GM04503 (cell line): ENCODE data around the gene OGFOD3.
"Not testable (repeated sequence)": the region's sequence is repeated elsewhere in the genome, so short reads cannot be mapped to it uniquely, and the experiment has no call there.

Source experiments
- DNase-seq: peaks from one replicate; pipeline ENCODE4 v3.0.0-alpha.2; 2012; ENCODE audit warnings: low read depth

The OGFOD3 gene

GRCh38 chr17:82386881-82387704 is 31.3 kb downstream of the OGFOD3 start:
- DNase-seq: no peak

GRCh38 chr17:82386255-82386831 is 32.0 kb downstream of the OGFOD3 start:
- DNase-seq: no peak

GRCh38 chr17:82385559-82386254 is 32.7 kb downstream of the OGFOD3 start:
- no peak for DNase-seq

GRCh38 chr17:82384730-82385481 is 33.5 kb downstream of the OGFOD3 start:
- no peak for DNase-seq

- DNase-seq: no peak
These were observed 34.2 kb downstream of the OGFOD3 start for GRCh38 chr17:82384051-82384729.

GRCh38 chr17:82383411-82383810 is 35.0 kb downstream of the OGFOD3 start:
- DNase-seq: no peak

GRCh38 chr17:82382933-82383255 is 35.5 kb downstream of the OGFOD3 start:
- no peak for DNase-seq

GRCh38 chr17:82382220-82382932 is 36.0 kb downstream of the OGFOD3 start:
- not testable (repeated sequence) for DNase-seq

GRCh38 chr17:82381703-82382009 is 36.7 kb downstream of the OGFOD3 start:
- not testable (repeated sequence) for DNase-seq

GRCh38 chr17:82380860-82381702 is 37.3 kb downstream of the OGFOD3 start:
- DNase-seq: no peak

GRCh38 chr17:82378741-82379021 is 39.7 kb downstream of the OGFOD3 start:
- DNase-seq: no peak

GRCh38 chr17:82377924-82378740 is 40.3 kb downstream of the OGFOD3 start:
- no peak for DNase-seq

- not testable (repeated sequence) for DNase-seq
These were observed 41.1 kb downstream of the OGFOD3 start for GRCh38 chr17:82377294-82377693.

- no peak for DNase-seq
These were observed 42.2 kb downstream of the OGFOD3 start for GRCh38 chr17:82376042-82376730.

- DNase-seq: no peak
These were observed 42.9 kb downstream of the OGFOD3 start for GRCh38 chr17:82375359-82376041.

GRCh38 chr17:82374626-82375331 is 43.6 kb downstream of the OGFOD3 start:
- DNase-seq: no peak

GRCh38 chr17:82373731-82374625 is 44.4 kb downstream of the OGFOD3 start:
- DNase-seq: no peak
